MM.1S (cell line): ENCODE measurements around the gene RELN.

Experiments
- EZH2phosphoT487 ChIP-seq: fragments of 300-600 bp; sonication (generic); IDR thresholded peaks from 2 replicates; pipeline ENCODE4 v1.6.1; 2018; ENCODE audit warnings: antibody characterized with exemption, low read length
- TF ChIP-seq, protein P1 (sequence below): fragments of 300-600 bp; sonication (generic); IDR thresholded peaks from 2 replicates; pipeline ENCODE4 v1.5.1; 2016; ENCODE audit warnings: antibody characterized with exemption, low read length, mixed read lengths

DNA sequence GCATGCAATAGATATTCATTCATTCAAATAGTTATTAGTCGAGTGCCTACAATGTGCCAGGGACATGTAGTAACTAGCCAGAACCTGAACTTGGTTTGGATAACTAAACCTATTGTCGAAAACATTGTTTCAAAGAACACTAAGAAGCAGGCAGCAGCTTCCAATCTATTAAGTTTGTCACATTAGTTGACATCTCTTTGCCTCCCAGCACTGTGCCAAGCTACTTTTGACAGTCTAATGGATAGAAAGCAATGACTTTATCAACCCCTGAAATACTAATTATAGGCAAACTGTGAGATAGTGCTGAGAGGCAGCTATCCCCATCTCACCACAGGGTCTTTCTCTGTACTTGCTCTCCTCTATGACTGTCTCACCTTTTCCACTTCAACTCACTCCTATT, 22.4 kb upstream of the RELN start:
- TF ChIP-seq, protein P1, sequence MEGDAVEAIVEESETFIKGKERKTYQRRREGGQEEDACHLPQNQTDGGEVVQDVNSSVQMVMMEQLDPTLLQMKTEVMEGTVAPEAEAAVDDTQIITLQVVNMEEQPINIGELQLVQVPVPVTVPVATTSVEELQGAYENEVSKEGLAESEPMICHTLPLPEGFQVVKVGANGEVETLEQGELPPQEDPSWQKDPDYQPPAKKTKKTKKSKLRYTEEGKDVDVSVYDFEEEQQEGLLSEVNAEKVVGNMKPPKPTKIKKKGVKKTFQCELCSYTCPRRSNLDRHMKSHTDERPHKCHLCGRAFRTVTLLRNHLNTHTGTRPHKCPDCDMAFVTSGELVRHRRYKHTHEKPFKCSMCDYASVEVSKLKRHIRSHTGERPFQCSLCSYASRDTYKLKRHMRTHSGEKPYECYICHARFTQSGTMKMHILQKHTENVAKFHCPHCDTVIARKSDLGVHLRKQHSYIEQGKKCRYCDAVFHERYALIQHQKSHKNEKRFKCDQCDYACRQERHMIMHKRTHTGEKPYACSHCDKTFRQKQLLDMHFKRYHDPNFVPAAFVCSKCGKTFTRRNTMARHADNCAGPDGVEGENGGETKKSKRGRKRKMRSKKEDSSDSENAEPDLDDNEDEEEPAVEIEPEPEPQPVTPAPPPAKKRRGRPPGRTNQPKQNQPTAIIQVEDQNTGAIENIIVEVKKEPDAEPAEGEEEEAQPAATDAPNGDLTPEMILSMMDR = no peak
- TF ChIP-seq EZH2phosphoT487 = no peak
